ENCODE measurements around the gene IGF2R.
"Not testable (repeated sequence)": the region's sequence is repeated elsewhere in the genome, so short reads cannot be mapped to it uniquely, and the experiment has no call there.

IGF2R gene

GRCh38 chr6:160130729-160131484 lies 162.0 kb downstream of the IGF2R start:
- no peak for TF ChIP-seq CTCF (conservative IDR thresholded peaks at IDR 0.05)
- no peak overlapping the region for H3K27ac ChIP-seq

GRCh38 chr6:160131636-160132296 lies 162.9 kb downstream of the IGF2R start:
- no peak overlapping the region for H3K27ac ChIP-seq
- no peak for TF ChIP-seq CTCF (conservative IDR thresholded peaks at IDR 0.05)

GRCh38 chr6:160132297-160132637 lies 163.4 kb downstream of the IGF2R start:
- no peak for TF ChIP-seq CTCF (conservative IDR thresholded peaks at IDR 0.05)
- no peak overlapping the region for H3K27ac ChIP-seq

- no peak overlapping the region for H3K27ac ChIP-seq
- TF ChIP-seq CTCF (conservative IDR thresholded peaks at IDR 0.05): no peak
Observed at GRCh38 chr6:160132776-160133338, 164.0 kb downstream of the IGF2R start.

- TF ChIP-seq CTCF (conservative IDR thresholded peaks at IDR 0.05): no peak
- H3K27ac ChIP-seq: no peak overlapping the region
Observed at GRCh38 chr6:160133441-160134336, 164.8 kb downstream of the IGF2R start.

- H3K27ac ChIP-seq: not testable (repeated sequence)
Observed at GRCh38 chr6:160134337-160134751, 165.5 kb downstream of the IGF2R start.

GRCh38 chr6:160134779-160135547 lies 166.1 kb downstream of the IGF2R start:
- H3K27ac ChIP-seq: no peak overlapping the region
- TF ChIP-seq CTCF (conservative IDR thresholded peaks at IDR 0.05): no peak
